HCT116 (cell line): ENCODE results near the gene CACNA1C. TPM values are rescaled to one million over a fixed set of nuclear protein-coding genes. Genes with fewer than 3 reads are reported as not detected.

ENCODE experiments used
- ATAC-seq: fragments of 200-7000 bp; cut with Tn5 transposase; 2 replicates; pipeline ENCODE4 v1.9.1; 2020; ENCODE audit warnings: mild to moderate bottlenecking, moderate library complexity
- BruUV-seq: library from RNA; stranded (reverse); fragments of 400-500 nt; replicated peaks from 2 replicates; lab custom pipeline; 2021; lab: Mats Ljungman, UMichigan
- CTCF ChIA-PET: fragments of 300-600 bp; sonication (Branson Sonifier 250); formaldehyde crosslinking; loops from one replicate; lab custom pipeline; 2021; ENCODE audit warnings: antibody characterized with exemption; lab: Charles Lee
- POLR2A ChIA-PET: fragments of 300-600, 350-600 bp; sonication (Branson Sonifier 250); formaldehyde crosslinking; loops from one replicate; lab custom pipeline; 2021; ENCODE audit warnings: antibody characterized with exemption; lab: Charles Lee
- RAD21 ChIA-PET, 2 experiments: fragments of 300-600 bp; sonication (Branson Sonifier 250); formaldehyde crosslinking; loops; one replicate each; lab custom pipeline; 2023; ENCODE audit warnings: low total read pairs in 2 of 2; ENCODE audit not compliant: uncharacterized antibody in 2 of 2, unreplicated experiment in 2 of 2, low non-redundant PET in 1 of 2; lab: Charles Lee
- DNase-seq: peaks from one replicate; pipeline ENCODE4 v3.0.0-alpha.2; 2010; ENCODE audit warnings: low read depth, low spot score
- H2AFZ ChIP-seq: fragments of 200-600 bp; shearing (Covaris generic), sonication (generic); 2 replicates; pipeline ENCODE4 v1.6.1; 2017; ENCODE audit warnings: low read depth, mixed run types, mixed read lengths, antibody characterized with exemption, low read length; ENCODE audit not compliant: poor library complexity, severe bottlenecking
- H3K27ac ChIP-seq: 2 replicates; pipeline ENCODE4 v1.5.1; 2012; ENCODE audit warnings: low read depth, low read length
- H3K27me3 ChIP-seq: fragments of 200-600 bp; sonication (generic); 2 replicates; pipeline ENCODE4 v1.6.1; 2016; ENCODE audit warnings: mixed run types, low read length, mixed read lengths; ENCODE audit not compliant: insufficient read depth
- H3K36me3 ChIP-seq, 2 experiments: fragments of 200-500 bp in 1 of 2; fragments of 200-600 bp in 1 of 2; sonication (Bioruptor generic) in 1 of 2; sonication (generic) in 1 of 2; 2 replicates each; pipeline versions ENCODE4 v1.5.1 to v1.6.1; 2014 to 2016; ENCODE audit warnings: low read length in 2 of 2, inconsistent platforms in 1 of 2, mixed read lengths in 1 of 2, mixed run types in 1 of 2; ENCODE audit not compliant: insufficient read depth in 2 of 2, control insufficient read depth in 1 of 2
- H3K4me1 ChIP-seq, 2 experiments: fragments of 200-600 bp in 1 of 2; sonication (generic) in 1 of 2; 2 replicates each; pipeline versions ENCODE4 v1.5.1 to v1.6.1; 2012 to 2017; ENCODE audit warnings: low read length in 2 of 2, inconsistent platforms in 1 of 2, mild to moderate bottlenecking in 1 of 2, mixed read lengths in 1 of 2, mixed run types in 1 of 2, moderate library complexity in 1 of 2; ENCODE audit not compliant: insufficient read depth in 2 of 2, control insufficient read depth in 1 of 2
- H3K4me2 ChIP-seq: fragments of 200-600 bp; sonication (generic); 2 replicates; pipeline ENCODE4 v1.6.1; 2017; ENCODE audit warnings: mixed run types, low read length, mixed read lengths
- H3K4me3 ChIP-seq, 2 experiments: fragments of 200-600 bp in 1 of 2; sonication (generic) in 1 of 2; replicated peaks in 1 of 2; 2 replicates each; pipeline ENCODE4 v1.5.1; 2011 to 2016; ENCODE audit warnings: low read length in 2 of 2, control low read depth in 1 of 2, low read depth in 1 of 2, mild to moderate bottlenecking in 1 of 2, mixed read lengths in 1 of 2, mixed run types in 1 of 2
- H3K79me2 ChIP-seq: fragments of 200-600 bp; sonication (generic); 2 replicates; pipeline ENCODE4 v1.6.1; 2017; ENCODE audit warnings: mild to moderate bottlenecking, mixed run types, low read length, moderate library complexity, mixed read lengths; ENCODE audit not compliant: insufficient read depth
- H3K9ac ChIP-seq: fragments of 200-600 bp; sonication (generic); 2 replicates; pipeline ENCODE4 v1.6.1; 2016; ENCODE audit warnings: low read length, mixed read lengths
- H3K9me2 ChIP-seq: fragments of 200-600 bp; sonication (generic), shearing (Covaris generic); 2 replicates; pipeline ENCODE4 v1.6.1; 2017; ENCODE audit warnings: mixed run types, mild to moderate bottlenecking, moderate library complexity; ENCODE audit not compliant: insufficient read depth
- H3K9me3 ChIP-seq, 2 experiments: fragments of 200-500 bp in 1 of 2; fragments of 200-600 bp in 1 of 2; sonication (Bioruptor generic) in 1 of 2; sonication (generic) in 1 of 2; 2 replicates each; pipeline ENCODE4 v1.6.1; 2014 to 2017; ENCODE audit warnings: low read length in 2 of 2, mixed read lengths in 2 of 2, inconsistent platforms in 1 of 2, low read depth in 1 of 2, mild to moderate bottlenecking in 1 of 2, mixed run types in 1 of 2, moderate library complexity in 1 of 2; ENCODE audit not compliant: control insufficient read depth in 1 of 2, insufficient read depth in 1 of 2
- H4K20me1 ChIP-seq: fragments of 200-600 bp; sonication (generic), shearing (Covaris generic); 2 replicates; pipeline ENCODE4 v1.6.1; 2017; ENCODE audit warnings: mixed run types, mild to moderate bottlenecking, moderate library complexity; ENCODE audit not compliant: insufficient read depth
- CEBPB ChIP-seq: IDR thresholded peaks from 2 replicates; pipeline ENCODE4 v1.6.1; 2012; ENCODE audit warnings: low read depth
- EGR1 ChIP-seq: IDR thresholded peaks from 2 replicates; pipeline ENCODE4 v1.6.1; 2012; ENCODE audit warnings: low read depth
- ELF1 ChIP-seq: IDR thresholded peaks from 2 replicates; pipeline ENCODE4 v1.6.1; 2012; ENCODE audit warnings: low read depth, borderline replicate concordance
- EZH2 ChIP-seq: fragments of 200-600 bp; sonication (generic); IDR thresholded peaks from 2 replicates; pipeline ENCODE4 v1.6.1; 2017; ENCODE audit warnings: antibody characterized with exemption, mixed run types
- FOSL1 ChIP-seq: IDR thresholded peaks from 2 replicates; pipeline ENCODE4 v1.6.1; 2012; ENCODE audit warnings: low read depth
- POLR2A ChIP-seq: IDR thresholded peaks from 2 replicates; pipeline ENCODE4 v1.7.0; 2011; ENCODE audit warnings: borderline replicate concordance; ENCODE audit not compliant: insufficient read depth, insufficient read length; ENCODE audit errors: extremely low read depth
- POLR2AphosphoS5 ChIP-seq: IDR thresholded peaks from 2 replicates; pipeline ENCODE4 v1.6.1; 2011; ENCODE audit warnings: mild to moderate bottlenecking, low read depth, low read length, moderate library complexity
- RAD21 ChIP-seq: IDR thresholded peaks from 2 replicates; pipeline ENCODE4 v1.6.1; 2012; ENCODE audit warnings: low read depth, mild to moderate bottlenecking
- SIN3A ChIP-seq: IDR thresholded peaks from 2 replicates; pipeline ENCODE4 v1.6.1; 2012; ENCODE audit warnings: low read depth
- SP1 ChIP-seq: IDR thresholded peaks from 2 replicates; pipeline ENCODE4 v1.6.1; 2012; ENCODE audit warnings: low read depth
- SRF ChIP-seq: IDR thresholded peaks from 2 replicates; pipeline ENCODE4 v1.6.1; 2012; ENCODE audit warnings: low read depth
- YY1 ChIP-seq: IDR thresholded peaks from 2 replicates; pipeline ENCODE4 v1.6.1; 2011; ENCODE audit warnings: low read length, low read depth, moderate library complexity, mild to moderate bottlenecking; ENCODE audit not compliant: insufficient replicate concordance; ENCODE audit errors: extremely low read depth
- ZFX ChIP-seq: fragments of 450-650 bp; IDR thresholded peaks from 2 replicates; pipeline ENCODE4 v1.6.1; 2017
- intact Hi-C: fragments of 100-400 bp; cut with micrococcal nuclease; formaldehyde crosslinking; loops from 2 replicates; pipeline ENCODE4 v1.10.0; 2022
- total RNA-seq: library from RNA; stranded (reverse); gene quantifications from one replicate; pipeline ENCODE4 v1.2.1, GENCODE V29; 2021; ENCODE audit not compliant: unreplicated experiment
- TF ChIP-seq, protein P1 (sequence below): IDR thresholded peaks from 2 replicates; pipeline ENCODE4 v1.6.1; 2012
- TF ChIP-seq, protein P2 (sequence below), 3 experiments: fragments of 200-600 bp in 1 of 3; sonication (generic) in 1 of 3; IDR thresholded peaks in 2 of 3; conservative IDR thresholded peaks in 1 of 3; 2 replicates each; pipeline ENCODE4 v1.5.1; 2012 to 2017; ENCODE audit warnings: low read depth in 2 of 3, low read length in 2 of 3, antibody characterized with exemption in 1 of 3, borderline replicate concordance in 1 of 3, control low read depth in 1 of 3, mild to moderate bottlenecking in 1 of 3, mixed read lengths in 1 of 3, mixed run types in 1 of 3, moderate library complexity in 1 of 3; ENCODE audit not compliant: insufficient read depth in 1 of 3
- TF ChIP-seq, protein P3 (sequence below): IDR thresholded peaks from 2 replicates; pipeline ENCODE4 v1.6.1; 2012
- TF ChIP-seq, protein P4 (sequence below): IDR thresholded peaks from 2 replicates; pipeline ENCODE4 v1.6.1; 2012; ENCODE audit warnings: low read depth

The CACNA1C gene
- total RNA-seq, 1 experiment from 2014 or later: 0.05 TPM

DNA sequence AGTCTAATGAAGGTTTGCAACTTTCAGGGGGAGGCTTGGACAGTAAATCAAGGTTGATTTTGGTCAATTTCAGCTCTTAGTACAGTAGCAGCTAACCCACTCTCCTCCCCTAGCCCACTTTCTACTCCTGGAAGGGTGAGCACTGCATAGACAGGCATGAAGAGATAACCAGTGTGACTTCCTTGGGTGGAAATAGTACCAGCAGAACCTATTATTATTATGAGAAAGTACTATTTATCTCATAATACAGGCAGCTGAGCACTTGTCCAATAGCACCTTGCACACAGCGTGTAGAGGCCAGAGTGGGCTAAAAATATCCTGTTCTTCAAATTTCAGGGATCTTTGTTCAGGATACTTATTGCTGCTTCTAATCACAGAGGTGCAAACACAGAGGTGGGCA lies 645.8 kb downstream of the CACNA1C start:
- H3K4me3 ChIP-seq: no peak overlapping the region
- ChIA-PET POLR2A (no interaction called here), RAD21 (no interaction called here), CTCF (no interaction called here)
- H3K4me1 ChIP-seq: no peaks in the 10 kb centered on the region; a peak in 1 of 4 replicates
- peaks cover 32% of the 10 kb centered on the region for H3K27me3 ChIP-seq
- no peak overlapping the region for H2AFZ ChIP-seq
- no peaks in the 10 kb centered on the region for H3K9me3 ChIP-seq
- ATAC-seq (no peak), DNase-seq (no peak)
- no peak overlapping the region for H3K27ac ChIP-seq
- H3K9ac ChIP-seq: no peak overlapping the region
- H4K20me1 ChIP-seq: no peaks in the 10 kb centered on the region
- no peaks in the 10 kb centered on the region for H3K36me3 ChIP-seq
- no peaks in the 10 kb centered on the region for H3K9me2 ChIP-seq
- BruUV-seq: no TSS peak
- TF ChIP-seq ELF1 (no peak), SIN3A (no peak), POLR2AphosphoS5 (no peak)
- H3K4me2 ChIP-seq: no peak overlapping the region
- intact Hi-C loops: no loop called here
- H3K79me2 ChIP-seq: no peaks in the 10 kb centered on the region

DNA sequence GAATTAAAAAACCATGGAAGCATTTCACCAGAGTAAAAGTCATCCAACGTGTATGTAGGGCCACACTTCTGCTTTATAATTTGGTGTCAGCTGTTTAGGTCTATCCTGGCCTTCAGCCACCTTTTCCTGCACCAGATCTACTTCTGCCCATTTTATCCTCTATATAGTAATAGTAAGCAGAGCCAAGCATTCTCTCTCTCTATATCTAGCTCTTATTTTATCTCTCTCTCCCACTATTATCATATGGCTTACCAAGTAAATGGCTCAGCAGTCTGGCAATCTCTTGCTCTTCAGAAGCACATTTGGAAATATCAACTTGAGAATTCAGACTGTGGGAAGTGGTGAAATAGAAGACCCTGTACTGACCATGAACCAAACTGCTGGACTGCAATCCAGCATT lies 657.9 kb downstream of the CACNA1C start:
- DNase-seq: no peak
- no peak overlapping the region for H3K27ac ChIP-seq
- H3K9me3 ChIP-seq: peaks cover 0 to 10% of the 10 kb centered on the region in 2 experiments; a peak in 1 of 4 replicates
- H4K20me1 ChIP-seq: no peaks in the 10 kb centered on the region
- POLR2A ChIA-PET: no interaction called here
- H3K4me2 ChIP-seq: no peak overlapping the region
- no peak overlapping the region for H2AFZ ChIP-seq
- intact Hi-C loops: no loop called here
- H3K9ac ChIP-seq: no peak overlapping the region
- no TSS peak for BruUV-seq
- CTCF ChIA-PET: no interaction called here
- peaks cover 39% of the 10 kb centered on the region for H3K27me3 ChIP-seq
- no peaks in the 10 kb centered on the region for H3K4me1 ChIP-seq
- RAD21 ChIA-PET: no interaction called here
- no peaks in the 10 kb centered on the region for H3K79me2 ChIP-seq
- no peak for ATAC-seq
- H3K9me2 ChIP-seq: no peaks in the 10 kb centered on the region
- H3K4me3 ChIP-seq: no peak overlapping the region
- H3K36me3 ChIP-seq: no peaks in the 10 kb centered on the region
- TF ChIP-seq YY1: no peak
- TF ChIP-seq ELF1: no peak
- no peak for TF ChIP-seq SIN3A
- TF ChIP-seq EZH2: no peak
- TF ChIP-seq ZFX: no peak
- TF ChIP-seq SP1: no peak
- no peak for TF ChIP-seq CEBPB
- TF ChIP-seq POLR2A: no peak
- TF ChIP-seq EGR1: no peak
- TF ChIP-seq, protein P1, sequence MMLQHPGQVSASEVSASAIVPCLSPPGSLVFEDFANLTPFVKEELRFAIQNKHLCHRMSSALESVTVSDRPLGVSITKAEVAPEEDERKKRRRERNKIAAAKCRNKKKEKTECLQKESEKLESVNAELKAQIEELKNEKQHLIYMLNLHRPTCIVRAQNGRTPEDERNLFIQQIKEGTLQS: no peak
- no peak for TF ChIP-seq SRF
- TF ChIP-seq, protein P2, sequence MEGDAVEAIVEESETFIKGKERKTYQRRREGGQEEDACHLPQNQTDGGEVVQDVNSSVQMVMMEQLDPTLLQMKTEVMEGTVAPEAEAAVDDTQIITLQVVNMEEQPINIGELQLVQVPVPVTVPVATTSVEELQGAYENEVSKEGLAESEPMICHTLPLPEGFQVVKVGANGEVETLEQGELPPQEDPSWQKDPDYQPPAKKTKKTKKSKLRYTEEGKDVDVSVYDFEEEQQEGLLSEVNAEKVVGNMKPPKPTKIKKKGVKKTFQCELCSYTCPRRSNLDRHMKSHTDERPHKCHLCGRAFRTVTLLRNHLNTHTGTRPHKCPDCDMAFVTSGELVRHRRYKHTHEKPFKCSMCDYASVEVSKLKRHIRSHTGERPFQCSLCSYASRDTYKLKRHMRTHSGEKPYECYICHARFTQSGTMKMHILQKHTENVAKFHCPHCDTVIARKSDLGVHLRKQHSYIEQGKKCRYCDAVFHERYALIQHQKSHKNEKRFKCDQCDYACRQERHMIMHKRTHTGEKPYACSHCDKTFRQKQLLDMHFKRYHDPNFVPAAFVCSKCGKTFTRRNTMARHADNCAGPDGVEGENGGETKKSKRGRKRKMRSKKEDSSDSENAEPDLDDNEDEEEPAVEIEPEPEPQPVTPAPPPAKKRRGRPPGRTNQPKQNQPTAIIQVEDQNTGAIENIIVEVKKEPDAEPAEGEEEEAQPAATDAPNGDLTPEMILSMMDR (IDR thresholded peaks at IDR 0.05 in 2 of 3, conservative IDR thresholded peaks at IDR 0.05 in 1 of 3; ENCODE audit: borderline replicate concordance in 1 of 3, insufficient read depth in 1 of 3, low read depth in 2 of 3, low read length in 2 of 3): no peak
- TF ChIP-seq, protein P3, sequence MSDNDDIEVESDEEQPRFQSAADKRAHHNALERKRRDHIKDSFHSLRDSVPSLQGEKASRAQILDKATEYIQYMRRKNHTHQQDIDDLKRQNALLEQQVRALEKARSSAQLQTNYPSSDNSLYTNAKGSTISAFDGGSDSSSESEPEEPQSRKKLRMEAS: no peak
- TF ChIP-seq, protein P4, sequence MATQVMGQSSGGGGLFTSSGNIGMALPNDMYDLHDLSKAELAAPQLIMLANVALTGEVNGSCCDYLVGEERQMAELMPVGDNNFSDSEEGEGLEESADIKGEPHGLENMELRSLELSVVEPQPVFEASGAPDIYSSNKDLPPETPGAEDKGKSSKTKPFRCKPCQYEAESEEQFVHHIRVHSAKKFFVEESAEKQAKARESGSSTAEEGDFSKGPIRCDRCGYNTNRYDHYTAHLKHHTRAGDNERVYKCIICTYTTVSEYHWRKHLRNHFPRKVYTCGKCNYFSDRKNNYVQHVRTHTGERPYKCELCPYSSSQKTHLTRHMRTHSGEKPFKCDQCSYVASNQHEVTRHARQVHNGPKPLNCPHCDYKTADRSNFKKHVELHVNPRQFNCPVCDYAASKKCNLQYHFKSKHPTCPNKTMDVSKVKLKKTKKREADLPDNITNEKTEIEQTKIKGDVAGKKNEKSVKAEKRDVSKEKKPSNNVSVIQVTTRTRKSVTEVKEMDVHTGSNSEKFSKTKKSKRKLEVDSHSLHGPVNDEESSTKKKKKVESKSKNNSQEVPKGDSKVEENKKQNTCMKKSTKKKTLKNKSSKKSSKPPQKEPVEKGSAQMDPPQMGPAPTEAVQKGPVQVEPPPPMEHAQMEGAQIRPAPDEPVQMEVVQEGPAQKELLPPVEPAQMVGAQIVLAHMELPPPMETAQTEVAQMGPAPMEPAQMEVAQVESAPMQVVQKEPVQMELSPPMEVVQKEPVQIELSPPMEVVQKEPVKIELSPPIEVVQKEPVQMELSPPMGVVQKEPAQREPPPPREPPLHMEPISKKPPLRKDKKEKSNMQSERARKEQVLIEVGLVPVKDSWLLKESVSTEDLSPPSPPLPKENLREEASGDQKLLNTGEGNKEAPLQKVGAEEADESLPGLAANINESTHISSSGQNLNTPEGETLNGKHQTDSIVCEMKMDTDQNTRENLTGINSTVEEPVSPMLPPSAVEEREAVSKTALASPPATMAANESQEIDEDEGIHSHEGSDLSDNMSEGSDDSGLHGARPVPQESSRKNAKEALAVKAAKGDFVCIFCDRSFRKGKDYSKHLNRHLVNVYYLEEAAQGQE: no peak
- TF ChIP-seq RAD21: no peak
- no peak for TF ChIP-seq FOSL1
